GM12878 (cell line): ENCODE measurements around the gene RAP2B. TPM values are rescaled to one million over a fixed set of nuclear protein-coding genes. Genes with fewer than 3 reads are reported as not detected.

Source experiments
- ATF2 ChIP-seq: IDR thresholded peaks from 2 replicates; pipeline ENCODE4 v1.6.1; 2012; ENCODE audit warnings: low read length, inconsistent platforms
- ATF7 ChIP-seq: fragments of 450-650 bp; IDR thresholded peaks from 2 replicates; pipeline ENCODE4 v1.6.1; 2016; ENCODE audit warnings: low read depth, mild to moderate bottlenecking
- BCL11A ChIP-seq: IDR thresholded peaks from 2 replicates; pipeline ENCODE4 v1.6.1; 2011; ENCODE audit warnings: low read depth, low read length
- BCL3 ChIP-seq: IDR thresholded peaks from 2 replicates; pipeline ENCODE4 v1.6.1; 2011; ENCODE audit warnings: borderline replicate concordance, low read depth, mild to moderate bottlenecking, moderate library complexity, low read length; ENCODE audit not compliant: insufficient read depth, poor library complexity, severe bottlenecking
- BMI1 ChIP-seq: fragments of 450-650 bp; IDR thresholded peaks from 2 replicates; pipeline ENCODE4 v1.6.1; 2016; ENCODE audit warnings: mild to moderate bottlenecking, moderate library complexity, borderline replicate concordance
- CBX5 ChIP-seq: sonication (generic); IDR thresholded peaks from 2 replicates; pipeline ENCODE4 v1.6.1; 2016; ENCODE audit warnings: low read depth, moderate library complexity, mild to moderate bottlenecking, inconsistent platforms
- CHD2 ChIP-seq: IDR thresholded peaks from 2 replicates; pipeline ENCODE4 v1.6.1; 2011; ENCODE audit warnings: low read depth, low read length, improper control_type of control experiment, borderline replicate concordance
- ETV6 ChIP-seq, 2 experiments: fragments of 450-650 bp in 1 of 2; IDR thresholded peaks in 1 of 2; conservative IDR thresholded peaks in 1 of 2; 2 replicates each; pipeline ENCODE4 v1.6.1; 2014; ENCODE audit warnings: antibody characterized with exemption in 1 of 2, borderline replicate concordance in 1 of 2, low read depth in 1 of 2, mild to moderate bottlenecking in 1 of 2, moderate library complexity in 1 of 2
- HDAC2 ChIP-seq: fragments of 200-600 bp; sonication (generic); IDR thresholded peaks from 2 replicates; pipeline ENCODE4 v1.6.1; 2017
- HSF1 ChIP-seq: fragments of 150-350 bp; IDR thresholded peaks from 2 replicates; pipeline ENCODE4 v1.6.1; 2014; ENCODE audit warnings: mild to moderate bottlenecking, low read depth, low read length
- IKZF2 ChIP-seq, 2 experiments: fragments of 450-650 bp; IDR thresholded peaks; 2 replicates each; pipeline ENCODE4 v1.6.1; 2017; ENCODE audit warnings: mild to moderate bottlenecking in 2 of 2, moderate library complexity in 2 of 2
- IRF3 ChIP-seq: fragments of 450-650 bp; IDR thresholded peaks from 2 replicates; pipeline ENCODE4 v1.6.1; 2014; ENCODE audit warnings: mild to moderate bottlenecking
- MTA2 ChIP-seq: fragments of 450-650 bp; IDR thresholded peaks from 2 replicates; pipeline ENCODE4 v1.6.1; 2016; ENCODE audit warnings: low read depth, mild to moderate bottlenecking, moderate library complexity
- PBX3 ChIP-seq: IDR thresholded peaks from 2 replicates; pipeline ENCODE4 v1.6.1; 2011; ENCODE audit warnings: mild to moderate bottlenecking, low read depth, low read length, moderate library complexity; ENCODE audit not compliant: insufficient replicate concordance
- PKNOX1 ChIP-seq: fragments of 450-650 bp; IDR thresholded peaks from 2 replicates; pipeline ENCODE4 v1.6.1; 2016; ENCODE audit warnings: mild to moderate bottlenecking
- RBBP5 ChIP-seq: fragments of 200-600 bp; sonication (generic); conservative IDR thresholded peaks from 2 replicates; pipeline ENCODE4 v1.6.1; 2016
- RCOR1 ChIP-seq: conservative IDR thresholded peaks from 2 replicates; pipeline ENCODE4 v1.6.1; 2012; ENCODE audit warnings: low read depth, low read length, improper control_type of control experiment
- RELA ChIP-seq: fragments of 450-650 bp; IDR thresholded peaks from 2 replicates; pipeline ENCODE4 v1.8.0; 2014; ENCODE audit warnings: borderline replicate concordance; ENCODE audit not compliant: partially characterized antibody
- RUNX3 ChIP-seq: IDR thresholded peaks from 2 replicates; pipeline ENCODE4 v1.6.1; 2012; ENCODE audit warnings: low read length, inconsistent platforms
- TBL1XR1 ChIP-seq: IDR thresholded peaks from 2 replicates; pipeline ENCODE4 v1.6.1; 2012; ENCODE audit warnings: low read depth, low read length, improper control_type of control experiment
- TCF12 ChIP-seq: IDR thresholded peaks from 2 replicates; pipeline ENCODE4 v1.6.1; 2011; ENCODE audit warnings: low read depth, mild to moderate bottlenecking, low read length
- ZNF274 ChIP-seq: IDR thresholded peaks from one replicate; pipeline ENCODE4 v1.8.0; 2011; ENCODE audit not compliant: insufficient read length, insufficient read depth
- polyA plus RNA-seq, 11 experiments: library from polyadenylated mRNA; depleted of rRNA in 4 of 11; unstranded in 6 of 11; stranded (reverse) in 5 of 11; fragments of >200 nt; fragmentation: Nextera tagmentation in 4 of 11; fragmentation: Illumina TruSeq in 1 of 11; extraction: Ambion mirVana in 4 of 11; extraction: Trizol in 1 of 11; gene quantifications; 1 replicate in 1 of 11; 2 replicates in 10 of 11; pipeline versions ENCODE4 v1.2.1 to v1.2.3, GENCODE V29; 2011 to 2016; ENCODE audit warnings: inconsistent platforms in 2 of 11, missing spikeins in 2 of 11, low read depth in 1 of 11
- total RNA-seq, 4 experiments: library from RNA; depleted of rRNA in 3 of 4; stranded (reverse); fragments of >200 nt in 3 of 4; fragmentation: Illumina TruSeq in 1 of 4; extraction: Trizol in 1 of 4; gene quantifications; 2 replicates each; pipeline versions ENCODE4 v1.2.1 to v1.2.3, GENCODE V29; 2013 to 2021

Gene RAP2B
- total and polyA plus RNA-seq, 10 of the 15 experiments (the other 5 are each of a cell fraction or from before 2014, with no cell fraction given): 5.9 to 21.3 (median 12.0) TPM

- TF ChIP-seq HSF1 (no peak), MTA2 (peak; percentile 84; the same call in 1 of the 2 replicates), PKNOX1 (0 out of 2 replicates have a peak, but pooled peaks have one; percentile 10), TBL1XR1 (no peak), PBX3 (no peak), RUNX3 (peak; percentile 75), RBBP5 (no peak), ETV6 (conservative IDR thresholded peaks at IDR 0.05 in 1 of 2, IDR thresholded peaks at IDR 0.05 in 1 of 2; ENCODE audit: borderline replicate concordance in 1 of 2, low read depth in 1 of 2) (peak in 1 of 2 experiments; percentile 87; a peak in 2 of 4 replicates), RCOR1 (no peak), CBX5 (no peak), BCL11A (peak; percentile 84), ZNF274 (no peak), ATF2 (peak; percentile 61), HDAC2 (no peak), TCF12 (0 out of 2 replicates have a peak, but pooled peaks have one; percentile 42), ATF7 (peak; percentile 87), BMI1 (peak; percentile 62), BCL3 (peak; percentile 82), IRF3 (no peak), RELA (no peak), CHD2 (no peak), IKZF2 (IDR thresholded peaks at IDR 0.05) (peak; percentile 94 to 97)
Observed at GRCh38 chr3:153138276-153139210, 23.5 kb upstream of the RAP2B start (continued).
